IMR-90 (cell line): ENCODE data around the gene OTP. TPM values are rescaled to one million over a fixed set of nuclear protein-coding genes. Genes with fewer than 3 reads are reported as not detected.

Source experiments
- ATAC-seq: fragments of 200-7000 bp; cut with Tn5 transposase; 2 replicates; pipeline ENCODE4 v1.9.1; 2020; ENCODE audit warnings: low read depth, mild to moderate bottlenecking, moderate library complexity
- BruUV-seq: library from RNA; stranded (reverse); fragments of 400-500 nt; replicated peaks from 2 replicates; lab custom pipeline; 2021; lab: Mats Ljungman, UMichigan
- CTCF ChIA-PET: fragments of 300-600 bp; formaldehyde crosslinking; extraction: SDS; loops from one replicate; lab custom pipeline; 2021; ENCODE audit warnings: antibody characterized with exemption; lab: Yijun Ruan, JAX
- POLR2A ChIA-PET: fragments of 300-600 bp; sonication (Branson Sonifier 250); formaldehyde crosslinking; loops from one replicate; lab custom pipeline; 2022; ENCODE audit warnings: antibody characterized with exemption; ENCODE audit not compliant: unreplicated experiment; lab: Charles Lee
- DNase-seq: peaks from one replicate; pipeline ENCODE4 v3.0.0; 2013
- H2AFZ ChIP-seq: replicated peaks from 2 replicates; pipeline ENCODE3; 2013; ENCODE audit warnings: low read length, mild to moderate bottlenecking; ENCODE audit not compliant: poor library complexity
- H2AK5ac ChIP-seq: 2 replicates; pipeline ENCODE4 v1.6.1; 2013; ENCODE audit warnings: low read depth, low read length, inconsistent platforms
- H2AK9ac ChIP-seq: replicated peaks from 2 replicates; pipeline ENCODE3; 2013; ENCODE audit warnings: mild to moderate bottlenecking, low read depth, low read length, moderate library complexity; ENCODE audit not compliant: poor library complexity
- H2BK120ac ChIP-seq: 2 replicates; pipeline ENCODE4 v1.6.1; 2013; ENCODE audit warnings: low read depth, low read length, inconsistent platforms
- H2BK15ac ChIP-seq: 3 replicates; pipeline ENCODE4 v1.6.1; 2013; ENCODE audit warnings: low read depth, low read length, inconsistent platforms
- H2BK20ac ChIP-seq: 2 replicates; pipeline ENCODE4 v1.6.1; 2013; ENCODE audit warnings: low read depth, mild to moderate bottlenecking, inconsistent platforms, low read length, moderate library complexity
- H2BK5ac ChIP-seq: 2 replicates; pipeline ENCODE4 v1.6.1; 2013; ENCODE audit warnings: mild to moderate bottlenecking, low read depth, low read length, inconsistent platforms; ENCODE audit not compliant: poor library complexity, severe bottlenecking
- H3K14ac ChIP-seq: replicated peaks from 2 replicates; pipeline ENCODE4 v1.6.1; 2013; ENCODE audit warnings: low read depth, low read length, inconsistent platforms
- H3K18ac ChIP-seq: 2 replicates; pipeline ENCODE4 v1.6.1; 2013; ENCODE audit warnings: low read depth, low read length, control low read depth
- H3K23ac ChIP-seq: 2 replicates; pipeline ENCODE4 v1.6.1; 2013; ENCODE audit warnings: low read depth, low read length, inconsistent platforms
- H3K27ac ChIP-seq: 2 replicates; pipeline ENCODE4 v1.5.1; 2013; ENCODE audit warnings: mild to moderate bottlenecking, control low read depth, low read length; ENCODE audit not compliant: insufficient read depth
- H3K27me3 ChIP-seq: 2 replicates; pipeline ENCODE4 v1.6.1; 2013; ENCODE audit warnings: low read length; ENCODE audit not compliant: control insufficient read depth, insufficient read depth
- H3K36me3 ChIP-seq: 2 replicates; pipeline ENCODE4 v1.6.1; 2013; ENCODE audit warnings: low read length, mixed read lengths; ENCODE audit not compliant: control insufficient read depth, insufficient read depth
- H3K4ac ChIP-seq: 2 replicates; pipeline ENCODE4 v1.6.1; 2013; ENCODE audit warnings: low read depth, low read length, inconsistent platforms
- H3K4me1 ChIP-seq: 2 replicates; pipeline ENCODE4 v1.6.1; 2013; ENCODE audit warnings: low read length, mixed read lengths; ENCODE audit not compliant: control insufficient read depth, insufficient read depth
- H3K4me2 ChIP-seq: 2 replicates; pipeline ENCODE4 v1.6.1; 2013; ENCODE audit warnings: low read depth, mild to moderate bottlenecking, control low read depth, low read length, moderate library complexity
- H3K4me3 ChIP-seq: 2 replicates; pipeline ENCODE4 v1.5.1; 2013; ENCODE audit warnings: low read depth, mild to moderate bottlenecking, control low read depth, low read length, moderate library complexity; ENCODE audit not compliant: insufficient read depth
- H3K56ac ChIP-seq: 2 replicates; pipeline ENCODE4 v1.6.1; 2013; ENCODE audit warnings: low read length, inconsistent platforms; ENCODE audit not compliant: insufficient read depth; ENCODE audit errors: extremely low read depth
- H3K79me1 ChIP-seq, 2 experiments: 2 replicates each; pipeline ENCODE4 v1.6.1; 2013; ENCODE audit warnings: low read length in 2 of 2, inconsistent platforms in 1 of 2, low read depth in 1 of 2
- H3K9ac ChIP-seq: 2 replicates; pipeline ENCODE4 v1.6.1; 2013; ENCODE audit warnings: low read depth, low read length, control low read depth
- H3K9me1 ChIP-seq: 2 replicates; pipeline ENCODE4 v1.6.1; 2013; ENCODE audit warnings: low read length, inconsistent platforms; ENCODE audit not compliant: insufficient read depth
- H3K9me3 ChIP-seq: 2 replicates; pipeline ENCODE4 v1.6.1; 2013; ENCODE audit warnings: low read length; ENCODE audit not compliant: control insufficient read depth, insufficient read depth
- H4K20me1 ChIP-seq: 2 replicates; pipeline ENCODE4 v1.6.1; 2013; ENCODE audit warnings: low read length, inconsistent platforms; ENCODE audit not compliant: insufficient read depth
- H4K5ac ChIP-seq: 2 replicates; pipeline ENCODE4 v1.6.1; 2013; ENCODE audit warnings: mild to moderate bottlenecking, low read depth, low read length, control low read depth
- H4K8ac ChIP-seq, 2 experiments: 2 replicates each; pipeline ENCODE4 v1.6.1; 2013; ENCODE audit warnings: low read depth in 2 of 2, low read length in 2 of 2, control low read depth in 1 of 2, inconsistent platforms in 1 of 2
- H4K91ac ChIP-seq: 2 replicates; pipeline ENCODE4 v1.6.1; 2013; ENCODE audit warnings: low read depth, low read length, inconsistent platforms; ENCODE audit not compliant: insufficient read depth
- BHLHE40 ChIP-seq: fragments of 150-350 bp; IDR thresholded peaks from 2 replicates; pipeline ENCODE4 v1.6.1; 2016; ENCODE audit warnings: mild to moderate bottlenecking, low read depth, low read length
- CEBPB ChIP-seq: IDR thresholded peaks from 2 replicates; pipeline ENCODE4 v1.6.1; 2012; ENCODE audit warnings: low read depth, low read length, improper control_type of control experiment
- CHD1 ChIP-seq: IDR thresholded peaks from 2 replicates; pipeline ENCODE4 v1.6.1; 2012; ENCODE audit warnings: low read depth, low read length, improper control_type of control experiment
- FOS ChIP-seq: fragments of 150-350 bp; IDR thresholded peaks from 2 replicates; pipeline ENCODE4 v1.6.1; 2016; ENCODE audit warnings: low read depth, low read length
- MAFK ChIP-seq: IDR thresholded peaks from 2 replicates; pipeline ENCODE4 v1.6.1; 2012; ENCODE audit warnings: low read depth, low read length, improper control_type of control experiment
- MAZ ChIP-seq: IDR thresholded peaks from 2 replicates; pipeline ENCODE4 v1.6.1; 2012; ENCODE audit warnings: low read depth, mild to moderate bottlenecking, low read length, improper control_type of control experiment, moderate library complexity, borderline replicate concordance
- MXI1 ChIP-seq: IDR thresholded peaks from 2 replicates; pipeline ENCODE4 v1.6.1; 2012; ENCODE audit warnings: low read depth, mild to moderate bottlenecking, low read length, moderate library complexity, borderline replicate concordance
- NFE2L2 ChIP-seq: fragments of 150-350 bp; IDR thresholded peaks from 2 replicates; pipeline ENCODE4 v1.6.1; 2016; ENCODE audit warnings: low read depth, mild to moderate bottlenecking, low read length
- POLR2A ChIP-seq: IDR thresholded peaks from 2 replicates; pipeline ENCODE4 v1.6.1; 2012; ENCODE audit warnings: mild to moderate bottlenecking, low read depth, low read length
- RAD21 ChIP-seq: IDR thresholded peaks from 2 replicates; pipeline ENCODE4 v1.6.1; 2012; ENCODE audit warnings: low read length, improper control_type of control experiment
- RCOR1 ChIP-seq: IDR thresholded peaks from 2 replicates; pipeline ENCODE4 v1.6.1; 2012; ENCODE audit warnings: mild to moderate bottlenecking, low read length, improper control_type of control experiment; ENCODE audit not compliant: insufficient replicate concordance
- RFX5 ChIP-seq: IDR thresholded peaks from 2 replicates; pipeline ENCODE4 v1.8.0; 2012; ENCODE audit warnings: low read depth, mild to moderate bottlenecking, low read length, moderate library complexity
- SMC3 ChIP-seq: fragments of 150-350 bp; IDR thresholded peaks from 2 replicates; pipeline ENCODE4 v1.6.1; 2016; ENCODE audit warnings: low read depth, mild to moderate bottlenecking, antibody characterized with exemption, low read length, moderate library complexity
- WGBS, 2 experiments: methylation state at CpG; one replicate each; pipeline versions ENCODE4 v1.1.5 to v1.1.7; 2013; ENCODE audit warnings: missing lambda C conversion rate in 2 of 2; ENCODE audit not compliant: insufficient read length in 1 of 2; ENCODE audit errors: extremely low coverage in 2 of 2; 5-methylcytosine and 5-hydroxymethylcytosine counted together
- dilution Hi-C: fragments of 300-500 bp; cut with HindIII; formaldehyde crosslinking; loops from one replicate; pipeline ENCODE4 v1.14.3; 2018; ENCODE audit warnings: low sequenced_read_pairs; ENCODE audit not compliant: unreplicated experiment
- in situ Hi-C: fragments of 300-500 bp; cut with MboI; formaldehyde crosslinking; loops from 3 replicates; pipeline ENCODE4 v1.14.3; 2019; ENCODE audit warnings: low sequenced_read_pairs, inconsistent platforms, mixed read lengths
- intact Hi-C: fragments of 100-400 bp; cut with micrococcal nuclease; formaldehyde crosslinking; loops from 2 replicates; pipeline ENCODE4 v1.10.0; 2022
- polyA plus RNA-seq, 3 experiments: library from polyadenylated mRNA; depleted of rRNA; stranded (reverse); fragments of >200 nt; gene quantifications; 2 replicates each; pipeline ENCODE4 v1.2.3, GENCODE V29; 2012; ENCODE audit warnings: low replicate concordance in 1 of 3
- total RNA-seq: library from RNA; depleted of rRNA; stranded (reverse); fragments of >200 nt; gene quantifications from 2 replicates; pipeline ENCODE4 v1.2.3, GENCODE V29; 2012
- TF ChIP-seq, protein P1 (sequence below): fragments of 150-350 bp; IDR thresholded peaks from 2 replicates; pipeline ENCODE4 v1.6.1; 2017; ENCODE audit warnings: mild to moderate bottlenecking, antibody characterized with exemption, low read length, low read depth
- TF ChIP-seq, protein P2 (sequence below): fragments of 150-350 bp; IDR thresholded peaks from 2 replicates; pipeline ENCODE4 v1.6.1; 2016; ENCODE audit warnings: low read depth, mild to moderate bottlenecking, low read length, moderate library complexity, borderline replicate concordance
- TF ChIP-seq, protein P3 (sequence below): conservative IDR thresholded peaks from 2 replicates; pipeline ENCODE4 v1.5.1; 2012; ENCODE audit warnings: mild to moderate bottlenecking, low read depth, low read length, improper control_type of control experiment

The OTP gene
- total and polyA plus RNA-seq, 2 of the 4 experiments (the other 2 are of a cell fraction), result not detected

- in situ Hi-C loops (no loop called here), dilution Hi-C loops (no loop called here), intact Hi-C loops (loop anchor here (10.0 kb wide), 1 partner anchor 359 kb away; no protein-coding TSS in a partner anchor)
- Histone ChIP-seq H4K91ac (no peak overlapping the region), H3K56ac (no peak overlapping the region), H3K9ac (no peak overlapping the region), H3K23ac (no peak overlapping the region), H2BK20ac (no peak overlapping the region), H3K14ac (no peak overlapping the region), H3K18ac (no peak overlapping the region), H4K8ac (no peak overlapping the region), H2AK5ac (no peak overlapping the region), H3K9me1 (no peaks in the 10 kb centered on the region), H3K4me2 (no peak overlapping the region), H4K5ac (no peak overlapping the region), H3K27ac (no peak overlapping the region), H3K4me3 (no peak overlapping the region), H2BK5ac (no peak overlapping the region), H2AFZ (no peak overlapping the region), H4K20me1 (peaks cover 3% of the 10 kb centered on the region; the same call in 1 of the 2 replicates), H3K4me1 (peaks cover 2% of the 10 kb centered on the region; the same call in 1 of the 2 replicates), H3K79me1 (no peaks in the 10 kb centered on the region), H2BK15ac (no peak overlapping the region), H3K9me3 (peaks cover 6% of the 10 kb centered on the region; the same call in 1 of the 2 replicates), H3K36me3 (no peaks in the 10 kb centered on the region), H2BK120ac (no peak overlapping the region), H3K27me3 (peaks cover 86% of the 10 kb centered on the region), H3K4ac (no peak overlapping the region), H2AK9ac (no peak overlapping the region)
- TF ChIP-seq MXI1 (no peak), RCOR1 (no peak), POLR2A (no peak), BHLHE40 (no peak), CEBPB (no peak), NFE2L2 (no peak), RAD21 (no peak), MAZ (no peak), MAFK (no peak), RFX5 (no peak), SMC3 (no peak), CHD1 (no peak), FOS (no peak)
- TF ChIP-seq, protein P1, sequence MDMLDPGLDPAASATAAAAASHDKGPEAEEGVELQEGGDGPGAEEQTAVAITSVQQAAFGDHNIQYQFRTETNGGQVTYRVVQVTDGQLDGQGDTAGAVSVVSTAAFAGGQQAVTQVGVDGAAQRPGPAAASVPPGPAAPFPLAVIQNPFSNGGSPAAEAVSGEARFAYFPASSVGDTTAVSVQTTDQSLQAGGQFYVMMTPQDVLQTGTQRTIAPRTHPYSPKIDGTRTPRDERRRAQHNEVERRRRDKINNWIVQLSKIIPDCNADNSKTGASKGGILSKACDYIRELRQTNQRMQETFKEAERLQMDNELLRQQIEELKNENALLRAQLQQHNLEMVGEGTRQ, result no peak
- TF ChIP-seq, protein P2, sequence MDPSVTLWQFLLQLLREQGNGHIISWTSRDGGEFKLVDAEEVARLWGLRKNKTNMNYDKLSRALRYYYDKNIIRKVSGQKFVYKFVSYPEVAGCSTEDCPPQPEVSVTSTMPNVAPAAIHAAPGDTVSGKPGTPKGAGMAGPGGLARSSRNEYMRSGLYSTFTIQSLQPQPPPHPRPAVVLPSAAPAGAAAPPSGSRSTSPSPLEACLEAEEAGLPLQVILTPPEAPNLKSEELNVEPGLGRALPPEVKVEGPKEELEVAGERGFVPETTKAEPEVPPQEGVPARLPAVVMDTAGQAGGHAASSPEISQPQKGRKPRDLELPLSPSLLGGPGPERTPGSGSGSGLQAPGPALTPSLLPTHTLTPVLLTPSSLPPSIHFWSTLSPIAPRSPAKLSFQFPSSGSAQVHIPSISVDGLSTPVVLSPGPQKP, result no peak
- TF ChIP-seq, protein P3, sequence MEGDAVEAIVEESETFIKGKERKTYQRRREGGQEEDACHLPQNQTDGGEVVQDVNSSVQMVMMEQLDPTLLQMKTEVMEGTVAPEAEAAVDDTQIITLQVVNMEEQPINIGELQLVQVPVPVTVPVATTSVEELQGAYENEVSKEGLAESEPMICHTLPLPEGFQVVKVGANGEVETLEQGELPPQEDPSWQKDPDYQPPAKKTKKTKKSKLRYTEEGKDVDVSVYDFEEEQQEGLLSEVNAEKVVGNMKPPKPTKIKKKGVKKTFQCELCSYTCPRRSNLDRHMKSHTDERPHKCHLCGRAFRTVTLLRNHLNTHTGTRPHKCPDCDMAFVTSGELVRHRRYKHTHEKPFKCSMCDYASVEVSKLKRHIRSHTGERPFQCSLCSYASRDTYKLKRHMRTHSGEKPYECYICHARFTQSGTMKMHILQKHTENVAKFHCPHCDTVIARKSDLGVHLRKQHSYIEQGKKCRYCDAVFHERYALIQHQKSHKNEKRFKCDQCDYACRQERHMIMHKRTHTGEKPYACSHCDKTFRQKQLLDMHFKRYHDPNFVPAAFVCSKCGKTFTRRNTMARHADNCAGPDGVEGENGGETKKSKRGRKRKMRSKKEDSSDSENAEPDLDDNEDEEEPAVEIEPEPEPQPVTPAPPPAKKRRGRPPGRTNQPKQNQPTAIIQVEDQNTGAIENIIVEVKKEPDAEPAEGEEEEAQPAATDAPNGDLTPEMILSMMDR, result no peak
- no CpG with 5 or more reads among the region's 11 CpGs for WGBS, 2 experiments
- ChIA-PET CTCF (interaction anchor here (0.5 kb wide), 1 partner anchor 517 kb away, joined by 4 read pairs; no protein-coding TSS in a partner anchor), POLR2A (no interaction called here)
- ATAC-seq (no peak), DNase-seq (no peak)
- no TSS peak for BruUV-seq
These were observed 7.6 kb upstream of the OTP start for GRCh38 chr5:77645995-77646639.
